ENCODE measurements around the gene RRP1B.

- TF ChIP-seq EZH2 (IDR thresholded peaks at IDR 0.05; ENCODE audit: borderline replicate concordance, low read depth, low read length, severe bottlenecking) (no peak), CTCF (IDR thresholded peaks at IDR 0.05; ENCODE audit: borderline replicate concordance, extremely low read depth, low read length, poor library complexity, severe bottlenecking) (no peak)
Observed at GRCh38 chr21:43644609-43645008, 14.8 kb upstream of the RRP1B start.
